K562 (cell line): ENCODE measurements around the gene METRN. TPM values are rescaled to one million over a fixed set of nuclear protein-coding genes. Genes with fewer than 3 reads are reported as not detected.
A peak's percentile ranks its signal among the peaks of the same experiment; 100 is the strongest.

ENCODE experiments used
- ATAC-seq: fragments of 200-7000 bp; cut with Tn5 transposase; 3 replicates; pipeline ENCODE4 v1.9.1; 2020; ENCODE audit warnings: moderate library complexity
- BruUV-seq: library from RNA; stranded (reverse); fragments of 400-500 nt; replicated peaks from 2 replicates; lab custom pipeline; 2021; lab: Mats Ljungman, UMichigan
- CTCF ChIA-PET: fragments of 300-600 bp; formaldehyde crosslinking; extraction: SDS; loops from one replicate; lab custom pipeline; 2021; ENCODE audit warnings: low intra/inter-chr PET ratio; lab: Yijun Ruan, JAX
- POLR2A ChIA-PET: fragments of 300-600, 350-650 bp; sonication (Branson Sonifier 250); formaldehyde crosslinking; extraction: SDS; loops from one replicate; lab custom pipeline; 2021; ENCODE audit warnings: antibody characterized with exemption, inconsistent platforms; lab: Yijun Ruan, JAX
- DNase-seq, 4 experiments: peaks; one replicate each; pipeline versions ENCODE4 v3.0.0 to v3.0.0-alpha.2; 2011 to 2018; ENCODE audit warnings: low spot score in 3 of 4, mixed read lengths in 3 of 4; ENCODE audit errors: extremely low read depth in 1 of 4
- FAIRE-seq: peaks from 2 replicates; lab custom pipeline; 2011; peaks lifted over from hg19 to GRCh38; lab: Jason Lieb, UNC
- H2AFZ ChIP-seq: 2 replicates; pipeline ENCODE4 v1.6.0; 2011; ENCODE audit warnings: low read depth, low read length, control low read depth, inconsistent platforms
- H3K27ac ChIP-seq: fragments of 200-600 bp; 3 replicates; pipeline ENCODE4 v1.8.0; 2011; ENCODE audit warnings: low read depth, mild to moderate bottlenecking, control low read depth, inconsistent platforms, low read length, moderate library complexity, mixed read lengths; ENCODE audit errors: extremely low read depth
- H3K27me3 ChIP-seq, 2 experiments: fragments of 300-600 bp in 1 of 2; 2 replicates in 1 of 2; 3 replicates in 1 of 2; pipeline versions ENCODE4 v1.6.0 to v1.8.0; 2011; ENCODE audit warnings: inconsistent platforms in 2 of 2, low read length in 2 of 2, mild to moderate bottlenecking in 1 of 2, mixed read lengths in 1 of 2, moderate library complexity in 1 of 2; ENCODE audit not compliant: control insufficient read depth in 2 of 2, insufficient read depth in 2 of 2
- H3K36me3 ChIP-seq: fragments of 300-600 bp; 3 replicates; pipeline ENCODE4 v1.8.0; 2011; ENCODE audit warnings: mild to moderate bottlenecking, low read length, inconsistent platforms; ENCODE audit not compliant: control insufficient read depth, insufficient read depth
- H3K4me1 ChIP-seq, 2 experiments: fragments of 200-600 bp in 1 of 2; replicated peaks in 1 of 2; 2 replicates in 1 of 2; 3 replicates in 1 of 2; pipeline versions ENCODE4 v1.5.1 to v1.8.0; 2011; ENCODE audit warnings: inconsistent platforms in 2 of 2, low read length in 2 of 2, mild to moderate bottlenecking in 1 of 2, mixed read lengths in 1 of 2, moderate library complexity in 1 of 2; ENCODE audit not compliant: control insufficient read depth in 2 of 2, insufficient read depth in 2 of 2
- H3K4me2 ChIP-seq: 2 replicates; pipeline ENCODE4 v1.6.1; 2011; ENCODE audit warnings: low read length, control low read depth, inconsistent platforms, mixed read lengths; ENCODE audit not compliant: insufficient read depth
- H3K4me3 ChIP-seq: fragments of 200-600 bp; sonication (generic), shearing (Covaris generic); 2 replicates; pipeline ENCODE4 v1.5.1; 2016; ENCODE audit warnings: control low read depth, inconsistent platforms
- H3K79me2 ChIP-seq: fragments of 200-600 bp; 3 replicates; pipeline ENCODE4 v1.8.0; 2011; ENCODE audit warnings: low read length, inconsistent platforms; ENCODE audit not compliant: control insufficient read depth, insufficient read depth
- H3K9ac ChIP-seq, 2 experiments: 2 replicates each; pipeline versions ENCODE4 v1.6.0 to v1.6.1; 2011; ENCODE audit warnings: low read depth in 2 of 2, low read length in 2 of 2, control low read depth in 1 of 2, inconsistent platforms in 1 of 2, mild to moderate bottlenecking in 1 of 2, mixed read lengths in 1 of 2; ENCODE audit not compliant: insufficient read depth in 1 of 2
- H3K9me1 ChIP-seq: one replicate; pipeline ENCODE4 v1.6.0; 2011; ENCODE audit warnings: inconsistent platforms, mild to moderate bottlenecking, low read length, moderate library complexity; ENCODE audit not compliant: control insufficient read depth, insufficient read depth
- H3K9me3 ChIP-seq: replicated peaks from 2 replicates; pipeline ENCODE4 v1.5.1; 2011; ENCODE audit warnings: low read depth, low read length, inconsistent platforms; ENCODE audit not compliant: control insufficient read depth, insufficient read depth
- H4K20me1 ChIP-seq: replicated peaks from 2 replicates; pipeline ENCODE4 v1.6.1; 2011; ENCODE audit warnings: low read length, inconsistent platforms, mixed read lengths; ENCODE audit not compliant: control insufficient read depth, insufficient read depth
- CREM ChIP-seq: IDR thresholded peaks from 2 replicates; pipeline ENCODE4 v1.6.1; 2014; ENCODE audit warnings: antibody characterized with exemption, low read depth
- DIDO1 ChIP-seq: fragments of 450-650 bp; IDR thresholded peaks from 2 replicates; pipeline ENCODE4 v1.6.1; 2016; ENCODE audit warnings: low read depth, missing biosample characterization, missing genetic modification characterization
- GABPB2 ChIP-seq: fragments of 250-450 bp; sonication (Bioruptor Pico); conservative IDR thresholded peaks from 2 replicates; pipeline ENCODE4 v1.5.1; 2021; ENCODE audit warnings: mild to moderate bottlenecking
- HINFP ChIP-seq: fragments of 450-650 bp; conservative IDR thresholded peaks from 2 replicates; pipeline ENCODE4 v1.6.1; 2016; ENCODE audit warnings: missing genetic modification characterization, low read depth, mild to moderate bottlenecking, control low read depth, missing compliant biosample characterization
- POLR2G ChIP-seq: fragments of 200-400 bp; formaldehyde crosslinking; IDR thresholded peaks from 2 replicates; pipeline ENCODE4 v1.6.1; 2017; ENCODE audit warnings: low read depth, mild to moderate bottlenecking, antibody characterized with exemption, low read length, moderate library complexity
- RBM14 ChIP-seq: fragments of 200-400 bp; formaldehyde crosslinking; IDR thresholded peaks from 2 replicates; pipeline ENCODE4 v1.6.1; 2018; ENCODE audit warnings: low read depth, mild to moderate bottlenecking, low read length, moderate library complexity, borderline replicate concordance; ENCODE audit not compliant: insufficient read depth
- RBM22 ChIP-seq: fragments of 200-400 bp; formaldehyde crosslinking; IDR thresholded peaks from 2 replicates; pipeline ENCODE4 v1.6.1; 2018; ENCODE audit warnings: low read length, low read depth; ENCODE audit not compliant: poor library complexity, severe bottlenecking
- RNF219 ChIP-seq: fragments of 250-450 bp; sonication (Bioruptor Pico); IDR thresholded peaks from 2 replicates; pipeline ENCODE4 v1.5.0; 2022; ENCODE audit warnings: mild to moderate bottlenecking
- SMARCA5 ChIP-seq: fragments of 450-650 bp; IDR thresholded peaks from 2 replicates; pipeline ENCODE4 v1.6.1; 2016
- SREBF1 ChIP-seq: fragments of 150-350 bp; IDR thresholded peaks from 2 replicates; pipeline ENCODE4 v1.6.1; 2014; ENCODE audit warnings: antibody characterized with exemption, low read depth, low read length, borderline replicate concordance
- TGIF2 ChIP-seq: sonication (generic); formaldehyde crosslinking; IDR thresholded peaks from 2 replicates; pipeline ENCODE4 v1.8.1; 2022; ENCODE audit warnings: mild to moderate bottlenecking, missing genetic modification reagents, moderate library complexity
- ZBTB26 ChIP-seq: fragments of 450-650 bp; formaldehyde crosslinking; IDR thresholded peaks from 2 replicates; pipeline ENCODE4 v1.4.0; 2022; ENCODE audit warnings: missing genetic modification characterization
- ZKSCAN1 ChIP-seq: fragments of 150-350 bp; IDR thresholded peaks from 2 replicates; pipeline ENCODE4 v1.6.1; 2016; ENCODE audit warnings: low read depth, low read length
- ZNF408 ChIP-seq: fragments of 250-450 bp; sonication (Bioruptor Pico); IDR thresholded peaks from 2 replicates; pipeline ENCODE4 v1.4.0; 2020; ENCODE audit warnings: low read depth, mild to moderate bottlenecking, moderate library complexity
- ZNF785 ChIP-seq: fragments of 250-450 bp; sonication (Bioruptor Pico); IDR thresholded peaks from 2 replicates; pipeline ENCODE4 v1.4.0; 2020; ENCODE audit warnings: mild to moderate bottlenecking
- WGBS: fragments of 100-300 bp; shearing (Covaris generic); methylation state at CpG from one replicate; pipeline ENCODE4 v1.1.6; 2016; ENCODE audit warnings: low coverage, mixed read lengths; ENCODE audit not compliant: insufficient coverage; ENCODE audit errors: missing lambda C conversion rate; 5-methylcytosine and 5-hydroxymethylcytosine counted together
- in situ Hi-C: fragments of 300-500 bp; cut with MboI; formaldehyde crosslinking; loops from 4 replicates; pipeline ENCODE4 v1.15.0; 2018; ENCODE audit warnings: inconsistent platforms, mixed read lengths
- intact Hi-C: fragments of 100-400 bp; cut with micrococcal nuclease; formaldehyde crosslinking; loops from 2 replicates; pipeline ENCODE4 v1.14.2; 2022
- polyA plus RNA-seq, 8 experiments: library from polyadenylated mRNA; depleted of rRNA in 4 of 8; stranded (reverse) in 5 of 8; unstranded in 3 of 8; fragments of >200 nt; fragmentation: Nextera tagmentation in 2 of 8; fragmentation: Illumina TruSeq in 1 of 8; extraction: Ambion mirVana in 2 of 8; extraction: Trizol in 1 of 8; gene quantifications; 2 replicates each; pipeline versions ENCODE4 v1.2.1 to v1.2.3, GENCODE V29; 2011 to 2014; ENCODE audit warnings: inconsistent platforms in 1 of 8, missing spikeins in 1 of 8
- total RNA-seq, 7 experiments: library from RNA; depleted of rRNA in 6 of 7; stranded (reverse); fragments of >200 nt in 6 of 7; fragmentation: Illumina TruSeq in 2 of 7; extraction: Trizol in 2 of 7; gene quantifications; 2 replicates each; pipeline versions ENCODE4 v1.2.1 to v1.2.3, GENCODE V29; 2011 to 2021; ENCODE audit warnings: low replicate concordance in 1 of 7

The METRN gene
- total and polyA plus RNA-seq, 9 of the 15 experiments (the other 6 are each of a cell fraction or from before 2014, with no cell fraction given) = 0.20 to 89.8 (median 15.4) TPM

- no peak for TF ChIP-seq HINFP (tag)
- peak; percentile 86 for TF ChIP-seq RBM22
- TF ChIP-seq SMARCA5 = no peak
- 0 out of 2 replicates have a peak, but pooled peaks have one; percentile 2 for TF ChIP-seq RBM14
- TF ChIP-seq GABPB2 (CRISPR knock-in tag) = no peak
- peak; percentile 61 for TF ChIP-seq POLR2G
- TF ChIP-seq, all 486 proteins: peak for 8
Observed at GRCh38 chr16:684961-685696, 29.8 kb upstream of the METRN start (continued).

- Histone ChIP-seq H3K36me3 (peaks cover 68% of the 10 kb centered on the region), H3K9me1 (peaks cover 15% of the 10 kb centered on the region), H3K27ac (no peak overlapping the region), H4K20me1 (peaks cover 18% of the 10 kb centered on the region), H3K9me3 (no peaks in the 10 kb centered on the region), H3K27me3 (no peaks in the 10 kb centered on the region), H3K9ac (no peak overlapping the region), H3K79me2 (peaks cover 48% of the 10 kb centered on the region), H2AFZ (no peak overlapping the region), H3K4me2 (no peak overlapping the region), H3K4me3 (no peak overlapping the region), H3K4me1 (peaks cover 29 to 98% of the 10 kb centered on the region in 2 experiments)
- FAIRE-seq (no peak), ATAC-seq (no peak), DNase-seq (peak in 1 of 4 experiments; percentile 52)
- in situ Hi-C loops (no loop called here), intact Hi-C loops (no loop called here)
- POLR2A ChIA-PET = interaction anchor here (1.4 kb wide), 1 partner anchor 10 kb away, joined by 5 read pairs; no protein-coding TSS in a partner anchor
- 87% methylated on average over 2 of the region's 10 CpGs for WGBS
- no TSS peak for BruUV-seq
- CTCF ChIA-PET = no interaction called here
- TF ChIP-seq CREM (peak; percentile 40; the same call in 1 of the 2 replicates), SREBF1 (no peak), ZKSCAN1 (no peak), TGIF2 (CRISPR knock-in tag) (no peak), ZBTB26 (CRISPR knock-in tag) (no peak), ZNF785 (CRISPR knock-in tag) (no peak), DIDO1 (tag) (no peak), RNF219 (CRISPR knock-in tag) (no peak), ZNF408 (no peak)
Observed at GRCh38 chr16:685967-686366, 29.0 kb upstream of the METRN start.
